Liver (tissue), 9 donors: ENCODE results near the gene SERP2. TPM values are rescaled to one million over a fixed set of nuclear protein-coding genes. Genes with fewer than 3 reads are reported as not detected.

Source experiments
- DNase-seq: peaks from one replicate; pipeline ENCODE4 v3.0.0-alpha.2; 2017; ENCODE audit warnings: low spot score
- H3K27ac ChIP-seq, 2 donors: one replicate each; pipeline ENCODE4 v1.7.0; 2013; ENCODE audit warnings: inconsistent platforms in 2 of 2, low read length in 2 of 2, control low read depth in 1 of 2, low read depth in 1 of 2, mild to moderate bottlenecking in 1 of 2
- H3K27me3 ChIP-seq, 4 donors: one replicate each; pipeline versions ENCODE4 v1.6.1 to v1.7.0; 2013; ENCODE audit warnings: low read length in 3 of 4, inconsistent platforms in 1 of 4, mild to moderate bottlenecking in 1 of 4, moderate library complexity in 1 of 4; ENCODE audit not compliant: control insufficient read depth in 4 of 4, insufficient read depth in 4 of 4
- H3K36me3 ChIP-seq, 4 donors: one replicate each; pipeline versions ENCODE4 v1.6.1 to v1.7.0; 2013; ENCODE audit warnings: low read length in 3 of 4, mild to moderate bottlenecking in 3 of 4, low read depth in 1 of 4, moderate library complexity in 1 of 4; ENCODE audit not compliant: control insufficient read depth in 4 of 4, insufficient read depth in 3 of 4
- H3K4me1 ChIP-seq, 4 donors: one replicate each; pipeline versions ENCODE4 v1.6.1 to v1.7.0; 2013; ENCODE audit warnings: low read length in 3 of 4, mild to moderate bottlenecking in 3 of 4, moderate library complexity in 1 of 4; ENCODE audit not compliant: control insufficient read depth in 4 of 4, insufficient read depth in 4 of 4
- H3K4me3 ChIP-seq, 3 donors: one replicate each; pipeline versions ENCODE4 v1.6.1 to v1.7.0; 2013; ENCODE audit warnings: low read length in 3 of 3, control low read depth in 1 of 3, low read depth in 1 of 3, mild to moderate bottlenecking in 1 of 3
- H3K9ac ChIP-seq, 2 donors: one replicate each; pipeline ENCODE4 v1.7.0; 2013; ENCODE audit warnings: low read length in 2 of 2, mild to moderate bottlenecking in 2 of 2, moderate library complexity in 2 of 2, control low read depth in 1 of 2, low read depth in 1 of 2
- H3K9me3 ChIP-seq, 4 donors: one replicate each; pipeline versions ENCODE4 v1.6.1 to v1.7.0; 2013; ENCODE audit warnings: low read length in 3 of 4; ENCODE audit not compliant: control insufficient read depth in 4 of 4
- ATF3 ChIP-seq: IDR thresholded peaks from 2 replicates; pipeline ENCODE4 v1.6.1; 2016; ENCODE audit warnings: antibody characterized with exemption
- EGR1 ChIP-seq, 2 donors: IDR thresholded peaks; 2 replicates each; pipeline ENCODE4 v1.6.1; 2016 to 2018; ENCODE audit warnings: antibody characterized with exemption in 2 of 2, low read depth in 2 of 2
- FOXA1 ChIP-seq: IDR thresholded peaks from 2 replicates; pipeline ENCODE4 v1.6.1; 2016; ENCODE audit warnings: antibody characterized with exemption
- GABPA ChIP-seq, 2 donors: IDR thresholded peaks in 1 of 2; conservative IDR thresholded peaks in 1 of 2; 2 replicates each; pipeline ENCODE4 v1.6.1; 2016; ENCODE audit warnings: antibody characterized with exemption in 2 of 2, mild to moderate bottlenecking in 1 of 2, moderate library complexity in 1 of 2
- HNF4A ChIP-seq, 2 donors: conservative IDR thresholded peaks; 2 replicates each; pipeline ENCODE4 v1.6.1; 2016; ENCODE audit warnings: antibody characterized with exemption in 2 of 2, mild to moderate bottlenecking in 2 of 2
- JUND ChIP-seq, 2 donors: IDR thresholded peaks; 2 replicates each; pipeline ENCODE4 v1.6.1; 2016; ENCODE audit warnings: antibody characterized with exemption in 2 of 2
- MAX ChIP-seq: IDR thresholded peaks from 2 replicates; pipeline ENCODE4 v1.6.1; 2016; ENCODE audit warnings: antibody characterized with exemption
- NR2F2 ChIP-seq: IDR thresholded peaks from 2 replicates; pipeline ENCODE4 v1.6.1; 2016; ENCODE audit warnings: antibody characterized with exemption
- RAD21 ChIP-seq, 2 donors: IDR thresholded peaks; 2 replicates each; pipeline ENCODE4 v1.6.1; 2016; ENCODE audit warnings: antibody characterized with exemption in 2 of 2, mild to moderate bottlenecking in 2 of 2
- RXRA ChIP-seq, 2 donors: IDR thresholded peaks; 2 replicates each; pipeline ENCODE4 v1.6.1; 2017 to 2018; ENCODE audit warnings: antibody characterized with exemption in 2 of 2, mild to moderate bottlenecking in 1 of 2
- SP1 ChIP-seq: IDR thresholded peaks from 2 replicates; pipeline ENCODE4 v1.6.1; 2018; ENCODE audit warnings: antibody characterized with exemption, mild to moderate bottlenecking
- TAF1 ChIP-seq: conservative IDR thresholded peaks from 2 replicates; pipeline ENCODE4 v1.6.1; 2016; ENCODE audit warnings: antibody characterized with exemption, mild to moderate bottlenecking
- YY1 ChIP-seq: IDR thresholded peaks from 2 replicates; pipeline ENCODE4 v1.6.1; 2016; ENCODE audit warnings: antibody characterized with exemption, mild to moderate bottlenecking
- ZBTB33 ChIP-seq: IDR thresholded peaks from 2 replicates; pipeline ENCODE4 v1.6.1; 2016; ENCODE audit warnings: antibody characterized with exemption
- WGBS: extraction: QIAGEN DNeasy Blood & Tissue Kit; methylation state at CpG from one replicate; pipeline ENCODE4 v1.1.7; 2013; 5-methylcytosine and 5-hydroxymethylcytosine counted together
- polyA plus RNA-seq, 2 donors: library from polyadenylated mRNA; stranded (reverse) in 1 of 2; unstranded in 1 of 2; fragments of 200-250 nt in 1 of 2; fragments of >200 nt in 1 of 2; fragmentation: Nextera tagmentation in 1 of 2; extraction: Ambion mirVana in 1 of 2; gene quantifications; one replicate each; pipeline versions ENCODE4 v1.2.1 to v1.2.3, GENCODE V29; 2013 to 2015
- total RNA-seq, 2 donors: library from RNA; depleted of rRNA; stranded (reverse); fragments of >200 nt; gene quantifications; one replicate each; pipeline ENCODE4 v1.2.3, GENCODE V29; 2014
- TF ChIP-seq, protein P1 (sequence below): fragments of 150-350 bp; IDR thresholded peaks from 2 replicates; pipeline ENCODE4 v1.5.1; 2017; ENCODE audit warnings: improper control_type of control experiment, low read depth, low read length; ENCODE audit not compliant: missing input control
- donor health status: healthy.
- donor health status: healthy.
- donor health status: healthy.
- donor health status: healthy.
- donor health status: healthy.

Gene SERP2
- total and polyA plus RNA-seq, 4 donors, result 2.0 to 4.6 (median 3.6) TPM

DNA sequence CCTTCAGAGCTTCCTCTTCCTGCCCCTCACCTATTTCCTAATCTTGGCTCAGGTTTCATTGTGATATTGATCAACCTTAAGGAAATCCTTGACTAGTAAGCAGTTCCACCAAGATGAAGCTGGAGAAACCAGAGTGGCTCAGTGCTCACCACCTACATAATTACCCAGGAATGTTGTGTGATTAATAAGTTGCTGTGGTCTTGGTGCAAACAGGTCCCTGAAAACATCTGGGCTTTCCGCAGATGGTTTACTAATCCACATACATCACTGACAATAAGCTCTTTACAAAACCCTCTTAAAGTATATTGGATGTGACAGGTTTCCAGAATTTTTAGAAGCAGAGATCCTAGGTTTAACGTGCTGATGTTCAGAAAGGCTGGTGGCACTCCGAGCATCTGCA lies 8.6 kb upstream of the SERP2 start:
- TF ChIP-seq SP1 (no peak), FOXA1 (no peak), HNF4A (conservative IDR thresholded peaks at IDR 0.05) (no peak), YY1 (no peak), GABPA (IDR thresholded peaks at IDR 0.05 in 1 of 2, conservative IDR thresholded peaks at IDR 0.05 in 1 of 2) (no peak), RXRA (IDR thresholded peaks at IDR 0.05) (no peak), ZBTB33 (no peak), NR2F2 (no peak), EGR1 (IDR thresholded peaks at IDR 0.05; ENCODE audit: low read depth in 2 of 2) (no peak), ATF3 (no peak), RAD21 (IDR thresholded peaks at IDR 0.05) (no peak), MAX (no peak)
- TF ChIP-seq, protein P1, sequence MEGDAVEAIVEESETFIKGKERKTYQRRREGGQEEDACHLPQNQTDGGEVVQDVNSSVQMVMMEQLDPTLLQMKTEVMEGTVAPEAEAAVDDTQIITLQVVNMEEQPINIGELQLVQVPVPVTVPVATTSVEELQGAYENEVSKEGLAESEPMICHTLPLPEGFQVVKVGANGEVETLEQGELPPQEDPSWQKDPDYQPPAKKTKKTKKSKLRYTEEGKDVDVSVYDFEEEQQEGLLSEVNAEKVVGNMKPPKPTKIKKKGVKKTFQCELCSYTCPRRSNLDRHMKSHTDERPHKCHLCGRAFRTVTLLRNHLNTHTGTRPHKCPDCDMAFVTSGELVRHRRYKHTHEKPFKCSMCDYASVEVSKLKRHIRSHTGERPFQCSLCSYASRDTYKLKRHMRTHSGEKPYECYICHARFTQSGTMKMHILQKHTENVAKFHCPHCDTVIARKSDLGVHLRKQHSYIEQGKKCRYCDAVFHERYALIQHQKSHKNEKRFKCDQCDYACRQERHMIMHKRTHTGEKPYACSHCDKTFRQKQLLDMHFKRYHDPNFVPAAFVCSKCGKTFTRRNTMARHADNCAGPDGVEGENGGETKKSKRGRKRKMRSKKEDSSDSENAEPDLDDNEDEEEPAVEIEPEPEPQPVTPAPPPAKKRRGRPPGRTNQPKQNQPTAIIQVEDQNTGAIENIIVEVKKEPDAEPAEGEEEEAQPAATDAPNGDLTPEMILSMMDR, result no peak
- Histone ChIP-seq H3K36me3 (no peaks in the 10 kb centered on the region), H3K9ac (no peak overlapping the region), H3K4me1 (peaks cover 0 to 10% (median 0%) of the 10 kb centered on the region in 4 donors), H3K27ac (peak overlapping the region; percentile 54 to 68), H3K27me3 (no peaks in the 10 kb centered on the region), H3K9me3 (no peaks in the 10 kb centered on the region), H3K4me3 (no peak overlapping the region)
- WGBS, result 98% methylated on average over 3 of the region's 3 CpGs
- DNase-seq, result no peak

DNA sequence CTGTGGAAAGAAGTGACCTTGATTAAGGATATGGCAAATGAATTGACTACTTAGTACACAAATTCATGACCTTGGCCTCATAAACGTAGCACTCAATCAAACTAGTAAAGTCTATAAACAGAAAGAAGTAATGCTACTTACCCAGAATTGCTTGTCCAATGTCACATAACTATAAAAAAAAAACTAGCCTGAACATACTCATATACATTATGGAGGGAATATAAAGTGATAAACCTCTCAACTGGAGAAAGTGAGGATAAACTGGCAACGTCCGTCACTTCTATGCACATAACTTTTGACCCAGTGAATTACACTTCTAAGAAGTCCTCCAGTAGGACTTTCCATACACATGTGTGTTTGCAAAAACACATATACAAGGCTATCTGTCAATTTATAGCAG lies 7.7 kb upstream of the SERP2 start:
- Histone ChIP-seq H3K9ac (no peak overlapping the region), H3K27me3 (no peaks in the 10 kb centered on the region), H3K27ac (no peak overlapping the region), H3K36me3 (no peaks in the 10 kb centered on the region), H3K4me1 (peaks cover 0 to 10% (median 0%) of the 10 kb centered on the region in 4 donors), H3K9me3 (no peaks in the 10 kb centered on the region), H3K4me3 (no peak overlapping the region)
- TF ChIP-seq ATF3 (no peak), JUND (IDR thresholded peaks at IDR 0.05) (no peak), TAF1 (no peak), EGR1 (IDR thresholded peaks at IDR 0.05; ENCODE audit: low read depth in 2 of 2) (no peak), GABPA (IDR thresholded peaks at IDR 0.05 in 1 of 2, conservative IDR thresholded peaks at IDR 0.05 in 1 of 2) (no peak), NR2F2 (no peak), SP1 (no peak)
- no peak for DNase-seq
- WGBS, result 67% methylated on average over 3 of the region's 3 CpGs
